ENCODE measurements around the gene CD84.
"Not testable (repeated sequence)": the region's sequence is repeated elsewhere in the genome, so short reads cannot be mapped to it uniquely, and the experiment has no call there.

Gene CD84

GRCh38 chr1:160539990-160540858 is 39.1 kb downstream of the CD84 start:
- peak; percentile 34 for DNase-seq

GRCh38 chr1:160539684-160539989 is 39.7 kb downstream of the CD84 start:
- no peak for DNase-seq

GRCh38 chr1:160538985-160539651 is 40.2 kb downstream of the CD84 start:
- no peak for DNase-seq

GRCh38 chr1:160537714-160538665 is 41.3 kb downstream of the CD84 start:
- no peak for DNase-seq

GRCh38 chr1:160534823-160535605 is 44.3 kb downstream of the CD84 start:
- no peak for DNase-seq

GRCh38 chr1:160532557-160532813 is 46.8 kb downstream of the CD84 start:
- not testable (repeated sequence) for DNase-seq

- not testable (repeated sequence) for DNase-seq
Measured at GRCh38 chr1:160531809-160532556, 47.3 kb downstream of the CD84 start.

- DNase-seq = not testable (repeated sequence)
Measured at GRCh38 chr1:160529401-160529952, 49.8 kb downstream of the CD84 start.

- not testable (repeated sequence) for DNase-seq
Measured at GRCh38 chr1:160523789-160524188, 55.5 kb downstream of the CD84 start.

GRCh38 chr1:160522622-160523345 is 56.5 kb downstream of the CD84 start, which contains the start of gene SLAMF6:
Gene SLAMF6, minus strand, starts transcription at chr1:160523255. Its CDS starts 63 bp downstream, at chr1:160523192.
- DNase-seq = peak; percentile 46

GRCh38 chr1:160522136-160522535 is 57.2 kb downstream of the CD84 start:
- no peak for DNase-seq

GRCh38 chr1:160521554-160521953 is 57.7 kb downstream of the CD84 start:
- DNase-seq = no peak

- DNase-seq = no peak
Measured at GRCh38 chr1:160520999-160521398, 58.3 kb downstream of the CD84 start.

- no peak for DNase-seq
Measured at GRCh38 chr1:160520582-160520981, 58.7 kb downstream of the CD84 start.

- DNase-seq = no peak
Measured at GRCh38 chr1:160519642-160520435, 59.5 kb downstream of the CD84 start.

- DNase-seq = not testable (repeated sequence)
Measured at GRCh38 chr1:160517519-160517918, 61.8 kb downstream of the CD84 start.

GRCh38 chr1:160515908-160516307 is 63.4 kb downstream of the CD84 start:
- not testable (repeated sequence) for DNase-seq

- DNase-seq = no peak
Measured at GRCh38 chr1:160504651-160505050, 74.6 kb downstream of the CD84 start.

GRCh38 chr1:160503087-160503486 is 76.2 kb downstream of the CD84 start:
- no peak for DNase-seq
